Measurements from ENCODE around the gene DNAH12.

Gene DNAH12

GRCh38 chr3:57544181-57545125 lies at the start of gene DNAH12:
TSS of gene DNAH12 (minus strand) at chr3:57544344. CDS start at chr3:57542870, 1,474 bp downstream.
- peak; percentile 22 for DNase-seq

GRCh38 chr3:57592306-57592705 lies 48.2 kb upstream of the DNAH12 start:
- DNase-seq: no peak

GRCh38 chr3:57587905-57588304 lies 43.8 kb upstream of the DNAH12 start:
- DNase-seq: no peak

DNA sequence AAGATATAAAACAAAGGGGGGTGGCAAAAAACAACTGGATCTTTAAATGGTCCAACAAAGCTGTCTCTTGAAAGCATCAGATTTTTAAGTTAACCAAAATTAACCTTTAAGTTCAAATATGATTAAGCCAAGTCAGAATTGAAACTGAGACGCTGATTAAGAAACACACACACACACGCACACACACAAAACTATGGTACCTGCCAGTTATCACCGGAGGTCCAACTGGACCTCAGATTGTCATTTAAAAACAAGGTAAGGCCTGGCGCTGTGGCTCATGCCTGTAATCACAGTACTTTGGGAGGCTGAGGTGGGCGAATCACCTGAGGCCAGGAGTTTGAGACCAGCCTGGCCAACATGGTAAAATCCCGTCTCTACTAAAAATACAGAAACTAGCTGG lies 42.6 kb upstream of the DNAH12 start:
- no peak for DNase-seq

GRCh38 chr3:57583544-57583943 lies 39.4 kb upstream of the DNAH12 start:
- DNase-seq: no peak

DNA sequence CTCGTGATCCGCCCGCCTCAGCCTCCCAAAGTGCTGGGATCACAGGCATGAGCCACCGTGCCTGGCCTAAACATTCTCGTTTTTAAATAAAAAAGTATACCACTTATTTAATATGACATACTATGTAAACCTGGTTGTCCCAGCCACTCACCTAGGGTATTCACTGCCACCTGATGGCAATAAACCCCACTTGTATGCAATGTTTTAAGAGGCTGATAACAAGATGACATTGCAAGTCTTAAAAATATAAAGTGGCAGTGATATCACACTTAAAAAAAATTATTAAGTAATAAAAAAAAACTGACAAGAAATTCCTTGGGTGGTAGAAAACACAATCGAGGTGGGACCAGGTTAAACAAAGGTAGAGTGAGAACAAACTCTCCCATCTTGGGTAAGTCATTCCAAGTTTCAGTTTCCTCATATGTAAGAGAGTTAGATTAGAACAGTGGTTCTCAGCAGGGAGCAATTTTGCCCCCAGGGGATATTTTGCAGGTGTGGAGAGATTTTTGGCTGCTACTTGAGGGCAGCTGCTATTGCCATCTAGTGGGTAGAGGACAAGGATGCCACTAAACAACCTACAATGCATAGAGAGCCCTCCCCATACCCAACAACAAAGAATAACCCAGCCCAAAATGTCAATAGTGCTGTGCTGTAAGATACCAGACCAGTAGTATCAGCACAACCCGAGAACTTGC lies 38.5 kb upstream of the DNAH12 start:
- no peak for DNase-seq

DNA sequence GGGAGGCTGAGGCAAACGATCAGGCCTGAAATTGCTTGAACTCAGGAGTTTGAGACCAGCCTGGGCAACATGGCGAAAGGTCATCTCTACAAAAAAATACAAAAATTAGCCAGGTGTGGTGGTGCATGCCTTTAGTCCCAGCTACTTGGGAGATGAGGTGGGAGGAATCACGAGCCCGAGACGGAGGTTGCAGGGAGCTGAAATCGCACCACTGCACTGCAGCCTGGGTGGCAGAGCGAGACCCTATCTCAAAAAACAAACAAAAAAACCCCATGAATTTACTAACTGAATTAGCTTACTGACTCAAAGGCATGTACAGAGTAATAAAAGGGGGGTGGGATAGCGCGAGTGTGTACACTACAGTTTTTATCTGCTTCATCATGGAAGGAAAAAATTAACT lies 33.7 kb upstream of the DNAH12 start:
- no peak for DNase-seq

DNA sequence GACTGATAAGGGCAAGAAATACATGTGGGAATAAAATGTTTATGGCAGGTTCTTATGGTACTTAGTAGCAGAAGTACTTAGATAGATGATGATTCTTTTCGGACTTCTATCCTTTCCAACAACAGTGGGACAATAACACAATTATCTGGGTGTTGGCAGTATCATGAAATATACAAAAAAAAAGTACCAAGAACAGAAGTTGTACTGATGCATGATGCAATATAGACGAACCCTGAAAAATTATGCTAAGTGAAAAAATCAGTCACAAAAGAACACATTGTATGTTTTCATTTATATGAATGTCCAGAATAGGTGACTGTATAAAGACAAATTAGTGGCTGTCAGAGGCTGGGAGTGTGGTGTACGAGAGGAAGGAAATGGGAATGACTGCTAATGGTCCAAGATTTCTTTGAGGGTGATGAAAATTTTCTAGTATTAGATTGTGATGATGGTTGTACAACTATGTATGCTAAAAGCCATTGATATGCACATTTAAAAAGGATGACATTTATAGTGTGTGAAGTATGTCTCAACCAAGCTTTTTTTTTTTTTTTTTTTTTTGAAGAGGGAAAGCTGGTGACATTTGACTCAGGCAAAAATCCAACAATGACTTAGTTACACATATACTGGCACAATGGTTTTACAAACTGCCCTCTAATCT lies 32.0 kb upstream of the DNAH12 start:
- DNase-seq: no peak

DNA sequence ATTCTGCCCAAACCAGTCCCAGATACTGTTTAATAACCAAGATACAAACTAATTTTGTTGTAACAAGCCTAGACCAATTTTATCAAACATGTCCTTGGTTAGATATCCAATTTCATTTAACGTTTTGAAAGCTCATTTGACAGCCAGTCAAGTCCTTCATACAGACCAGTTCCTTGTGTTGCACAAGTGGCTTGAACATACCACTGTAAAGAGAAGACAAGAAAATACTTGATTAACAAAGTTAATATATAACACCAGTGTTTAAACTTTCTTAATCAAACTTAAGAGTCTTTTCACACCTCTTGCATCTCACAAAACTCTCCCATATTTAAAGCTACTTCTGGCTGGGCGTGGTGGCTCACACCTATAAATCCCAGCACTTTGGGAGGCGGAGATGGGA lies 28.0 kb upstream of the DNAH12 start:
- DNase-seq: no peak

- no peak for DNase-seq
Measured at GRCh38 chr3:57570878-57571277, 26.7 kb upstream of the DNAH12 start.

DNA sequence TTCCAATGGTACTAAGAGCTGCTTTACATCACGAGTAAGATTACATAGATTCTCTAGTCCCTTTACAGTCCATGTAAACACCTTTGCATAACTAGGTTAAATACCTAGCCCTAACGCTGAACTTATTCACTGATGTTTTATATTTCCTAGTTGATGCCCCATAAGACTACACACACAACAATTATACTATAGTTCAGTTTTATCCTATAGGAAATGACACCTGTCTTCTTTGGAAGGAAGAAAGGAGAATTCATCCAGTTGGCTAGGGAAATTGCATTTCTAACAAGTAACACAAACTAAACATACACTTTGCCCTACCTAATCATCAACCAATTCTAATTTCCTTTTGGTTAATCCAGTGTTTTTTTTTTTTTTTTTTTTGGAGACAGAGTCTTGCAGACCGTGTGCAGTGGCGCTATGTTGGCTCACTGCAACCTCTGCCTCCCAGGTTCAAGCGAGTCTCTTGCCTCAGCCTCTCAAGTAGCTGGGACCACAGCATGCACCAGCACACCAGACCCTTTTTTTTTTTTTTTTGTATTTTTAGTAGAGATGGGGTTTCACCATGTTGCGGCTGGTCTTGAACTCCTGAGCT lies 25.8 kb upstream of the DNAH12 start:
- DNase-seq: no peak

GRCh38 chr3:57559526-57559925 lies 15.4 kb upstream of the DNAH12 start:
- peak; percentile 52 for DNase-seq

DNA sequence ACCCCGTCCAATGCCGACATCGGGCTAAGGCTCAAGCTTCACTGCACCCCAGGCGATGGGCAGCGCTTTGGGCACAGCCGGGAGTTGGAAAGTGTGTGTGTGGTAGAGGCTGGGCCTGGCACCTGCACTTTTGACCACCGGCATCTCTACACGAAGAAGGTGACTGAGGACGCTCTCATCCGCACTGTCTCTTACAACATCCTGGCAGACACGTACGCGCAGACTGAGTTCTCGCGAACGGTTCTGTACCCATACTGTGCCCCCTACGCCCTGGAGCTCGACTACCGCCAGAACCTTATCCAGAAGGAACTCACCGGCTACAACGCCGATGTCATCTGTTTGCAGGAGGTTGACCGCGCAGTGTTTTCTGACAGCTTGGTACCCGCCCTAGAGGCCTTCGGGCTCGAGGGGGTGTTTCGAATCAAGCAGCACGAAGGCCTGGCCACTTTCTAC lies 13.0 kb upstream of the DNAH12 start:
- peak; percentile 32 for DNase-seq

DNA sequence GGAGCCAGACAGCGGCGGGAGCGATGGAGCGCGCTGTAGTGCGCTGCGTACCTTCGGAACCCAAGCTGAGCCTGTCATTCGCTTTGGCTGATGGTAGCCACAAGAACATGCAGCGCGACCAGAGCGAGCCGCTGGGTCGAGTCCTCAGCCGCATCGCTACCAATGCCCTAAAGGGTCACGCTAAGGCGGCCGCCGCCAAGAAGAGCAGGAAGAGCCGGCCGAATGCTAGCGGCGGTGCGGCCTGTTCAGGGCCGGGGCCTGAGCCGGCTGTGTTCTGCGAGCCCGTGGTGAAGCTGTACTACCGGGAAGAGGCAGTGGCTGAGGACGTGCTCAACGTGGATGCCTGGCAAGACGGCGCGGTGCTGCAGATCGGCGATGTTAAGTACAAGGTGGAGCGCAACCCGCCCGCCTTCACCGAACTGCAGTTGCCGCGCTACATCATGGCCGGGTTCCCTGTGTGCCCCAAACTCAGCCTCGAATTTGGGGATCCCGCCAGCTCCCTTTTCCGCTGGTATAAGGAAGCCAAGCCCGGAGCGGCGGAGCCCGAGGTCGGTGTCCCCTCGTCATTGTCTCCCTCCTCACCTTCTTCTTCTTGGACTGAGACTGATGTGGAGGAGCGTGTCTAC lies 12.4 kb upstream of the DNAH12 start:
- DNase-seq: no peak

DNA sequence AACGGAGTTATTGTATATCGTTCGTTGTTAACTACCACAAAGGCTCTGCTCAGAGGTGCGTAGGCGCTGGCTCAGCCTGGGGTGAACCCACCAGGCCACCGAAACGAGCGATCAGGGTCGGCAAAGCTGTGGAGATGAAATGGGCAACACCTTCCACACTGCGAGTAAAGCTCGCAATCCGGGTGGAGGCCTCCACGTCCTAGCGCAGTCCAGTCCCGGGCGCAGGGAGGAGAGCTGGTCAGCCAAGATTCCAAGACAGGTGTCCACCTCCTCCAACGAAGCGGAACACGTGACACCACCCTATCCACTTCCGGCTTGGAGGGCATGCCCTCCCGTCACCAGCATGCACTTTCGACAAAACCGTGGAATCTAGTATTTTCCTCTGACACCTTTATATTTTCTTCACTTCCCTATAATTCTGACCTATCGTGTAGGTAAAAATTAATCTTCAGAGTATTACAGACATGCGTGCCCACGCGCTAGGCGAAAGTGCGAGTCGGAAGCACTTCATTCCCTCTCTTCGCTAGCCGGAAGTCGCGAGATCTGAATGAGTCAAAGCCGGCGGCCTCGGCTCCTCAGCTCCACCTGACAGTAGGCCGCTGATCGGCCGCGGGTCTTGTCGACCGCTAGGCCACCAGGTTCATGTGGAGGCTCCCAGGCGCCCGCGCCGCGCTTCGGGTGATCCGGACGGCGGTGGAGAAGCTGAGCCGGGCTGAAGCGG lies 11.8 kb upstream of the DNAH12 start, which contains the start of gene PDE12:
PDE12 (plus strand) TSS at position 537 of the 721 bp plus-strand sequence; CDS start at position 643, 106 bp downstream.
- DNase-seq: peak; percentile 88

GRCh38 chr3:57555306-57555705 lies 11.2 kb upstream of the DNAH12 start:
- no peak for DNase-seq

DNA sequence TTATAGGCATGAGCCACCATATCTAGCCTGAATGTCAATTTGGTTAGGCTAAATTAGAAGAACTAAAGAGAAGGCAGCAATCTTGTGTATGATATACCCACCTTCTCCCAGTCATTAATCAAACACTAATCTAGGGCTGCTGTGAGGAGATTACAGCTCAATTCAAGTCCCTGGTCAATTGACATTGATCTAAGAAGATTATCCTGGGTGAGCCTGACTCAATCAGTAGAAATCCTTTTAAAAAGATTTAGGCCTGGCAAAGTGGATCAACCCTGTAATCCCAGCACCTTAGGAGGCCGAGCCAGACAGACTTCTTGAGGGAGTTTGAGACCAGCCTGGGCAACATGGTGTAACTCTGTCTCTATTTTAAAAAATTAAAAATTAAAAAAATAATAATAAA lies 2.5 kb upstream of the DNAH12 start:
- no peak for DNase-seq

DNA sequence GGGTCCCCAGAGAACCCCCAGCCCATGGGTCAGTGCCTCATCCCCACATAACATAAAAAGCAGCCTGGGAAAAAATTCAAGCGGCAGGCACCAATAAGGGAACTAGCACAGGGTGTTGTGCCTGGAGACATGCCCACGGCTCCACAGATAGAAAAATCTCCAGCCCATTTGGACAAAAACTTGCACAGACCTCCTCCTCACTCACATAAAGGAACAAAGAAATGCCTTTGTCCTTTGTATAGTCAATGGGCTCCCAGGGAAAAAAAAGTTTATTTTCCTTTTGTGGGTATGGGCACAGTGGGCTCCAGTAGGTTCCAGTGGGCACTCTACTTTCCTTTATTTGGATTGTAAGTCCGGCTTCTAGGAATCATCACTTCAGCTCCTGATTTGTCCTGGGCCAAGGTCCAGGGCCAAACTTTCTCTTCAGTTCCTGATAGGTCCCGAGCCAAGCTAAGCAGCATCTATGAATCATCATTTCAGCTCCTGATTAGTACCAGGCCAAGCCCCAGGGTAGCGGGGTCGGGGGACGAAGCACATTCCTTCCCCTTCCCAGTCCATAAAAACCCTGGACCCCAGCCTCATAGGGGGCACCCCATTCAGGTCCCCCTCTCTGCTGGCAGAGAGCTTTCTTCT lies 1.6 kb upstream of the DNAH12 start:
- DNase-seq: no peak

- no peak for DNase-seq
Measured at GRCh38 chr3:57538465-57538864, 5.7 kb downstream of the DNAH12 start.

- DNase-seq: no peak
Measured at GRCh38 chr3:57530071-57530608, 14.0 kb downstream of the DNAH12 start.

Measured in fibroblast of upper back skin (primary cell).